ENCODE data around the gene ARHGEF12.

The ARHGEF12 gene

DNA sequence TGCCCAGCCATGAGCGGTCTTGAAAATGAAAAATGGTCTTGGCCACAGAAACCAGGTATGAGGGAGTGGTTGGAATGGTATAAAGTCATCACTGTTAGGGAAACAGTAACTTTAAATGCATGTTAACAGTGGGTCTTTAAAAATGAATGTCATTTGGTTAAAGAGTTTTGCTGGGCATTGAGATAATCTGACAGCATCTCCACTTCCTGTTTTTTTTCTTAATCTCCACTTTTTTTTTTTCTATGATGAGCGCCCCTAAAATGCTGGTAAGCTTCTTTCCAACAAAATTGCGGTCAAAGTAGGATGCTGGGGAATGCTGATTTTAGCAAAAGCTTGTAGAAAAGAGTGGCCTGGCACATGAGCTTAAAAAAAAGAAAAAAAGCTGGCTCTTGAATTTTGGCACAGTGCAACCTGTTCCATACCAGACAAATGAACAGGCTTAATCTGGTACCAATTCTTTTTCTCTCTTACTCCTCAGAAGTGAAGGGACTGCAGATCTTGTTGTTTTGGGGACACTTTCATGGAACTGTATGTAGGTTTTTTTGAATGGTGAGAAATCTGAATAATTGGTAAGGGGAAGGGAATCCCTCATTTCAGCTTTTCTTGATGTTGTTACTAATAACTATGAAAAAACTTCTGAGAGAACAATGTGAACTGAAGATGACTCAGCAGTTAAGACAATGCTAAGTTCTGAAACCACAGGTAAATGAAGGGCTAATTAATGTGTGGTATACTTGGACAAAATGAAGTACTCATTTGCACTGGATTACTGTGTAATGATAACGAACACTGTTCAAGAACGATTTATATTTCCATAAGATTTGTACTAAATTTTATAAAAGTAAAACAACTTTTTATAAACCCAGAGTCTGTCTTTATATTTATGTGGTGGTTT lies 3.1 kb upstream of the ARHGEF12 start:
- no peak for TF ChIP-seq CTCF (IDR thresholded peaks at IDR 0.05; ENCODE audit: low read depth, low read length)
- in situ Hi-C loops (cut with HindIII; ENCODE audit: low sequenced_read_pairs) = no loop called here
- DNase-seq (ENCODE audit: low read depth, low spot score) = peak; percentile 33
- H3K4me3 ChIP-seq (ENCODE audit: low read depth, low read length) = no peak overlapping the region

DNA sequence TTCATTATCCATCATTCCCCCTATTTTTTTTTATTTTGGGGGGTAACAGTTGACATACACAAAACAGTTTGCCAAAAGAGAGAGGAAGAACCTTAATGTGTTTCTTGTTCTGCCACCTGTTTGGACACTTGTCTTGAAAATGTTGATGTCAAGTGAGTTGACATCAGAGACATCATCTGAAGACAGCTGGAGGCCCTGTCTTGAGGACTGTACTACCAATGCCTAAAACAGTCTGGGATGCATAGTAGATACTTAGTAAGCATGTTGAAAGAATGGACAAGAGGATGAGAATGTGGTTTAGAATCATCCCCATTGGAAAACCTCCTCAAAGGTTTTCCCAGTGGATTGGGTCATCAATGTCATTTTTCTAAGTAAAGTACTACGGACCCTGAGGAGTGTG lies 2.4 kb upstream of the ARHGEF12 start:
- in situ Hi-C loops (cut with HindIII; ENCODE audit: low sequenced_read_pairs) = no loop called here

DNA sequence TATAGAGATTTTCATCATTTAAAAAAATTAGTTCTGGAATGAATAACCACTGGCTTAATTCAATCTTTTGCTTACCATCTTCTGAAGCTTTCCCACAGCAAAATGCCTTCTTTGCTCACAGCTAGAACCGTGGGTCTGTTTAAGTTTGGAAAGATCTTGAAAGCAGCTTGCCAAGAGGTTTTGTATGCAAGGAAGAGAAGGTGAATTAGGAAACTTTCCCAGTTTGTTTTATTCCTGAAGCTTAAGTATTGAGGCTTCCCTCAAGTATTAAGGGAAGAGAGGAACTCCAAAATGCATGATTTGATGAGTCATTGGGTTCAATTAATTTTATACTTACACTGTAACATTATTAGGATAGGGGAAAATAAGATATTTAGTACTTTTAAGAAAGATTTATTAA lies 1.9 kb upstream of the ARHGEF12 start:
- in situ Hi-C loops (cut with HindIII; ENCODE audit: low sequenced_read_pairs) = no loop called here
- TF ChIP-seq CTCF (IDR thresholded peaks at IDR 0.05; ENCODE audit: low read depth, low read length) = no peak

More for the DNA sequence above, 2.4 kb upstream of the ARHGEF12 start:
- no peak overlapping the region for H3K4me3 ChIP-seq (ENCODE audit: low read depth, low read length)
- no peak for DNase-seq (ENCODE audit: low read depth, low spot score)
- TF ChIP-seq CTCF (IDR thresholded peaks at IDR 0.05; ENCODE audit: low read depth, low read length) = no peak

GRCh38 chr11:120334894-120335462 lies 1.2 kb upstream of the ARHGEF12 start:
- DNase-seq (ENCODE audit: low read depth, low spot score) = peak; percentile 90
- in situ Hi-C loops (cut with HindIII; ENCODE audit: low sequenced_read_pairs) = no loop called here
- peak overlapping the region; percentile 95 for H3K4me3 ChIP-seq (ENCODE audit: low read depth, low read length)
- peak; percentile 67 for TF ChIP-seq CTCF (IDR thresholded peaks at IDR 0.05; ENCODE audit: low read depth, low read length)

More for the DNA sequence above, 1.9 kb upstream of the ARHGEF12 start:
- H3K4me3 ChIP-seq (ENCODE audit: low read depth, low read length) = no peak overlapping the region
- no peak for DNase-seq (ENCODE audit: low read depth, low spot score)

GRCh38 chr11:120335556-120335907 lies 681 bp upstream of the ARHGEF12 start:
- DNase-seq (ENCODE audit: low read depth, low spot score) = no peak
- TF ChIP-seq CTCF (IDR thresholded peaks at IDR 0.05; ENCODE audit: low read depth, low read length) = no peak
- peak overlapping the region; percentile 95 for H3K4me3 ChIP-seq (ENCODE audit: low read depth, low read length)
- in situ Hi-C loops (cut with HindIII; ENCODE audit: low sequenced_read_pairs) = no loop called here

GRCh38 chr11:120336641-120337354 lies 585 bp downstream of the ARHGEF12 start:
- in situ Hi-C loops (cut with HindIII; ENCODE audit: low sequenced_read_pairs) = no loop called here
- DNase-seq (ENCODE audit: low read depth, low spot score) = peak; percentile 45
- no peak for TF ChIP-seq CTCF (IDR thresholded peaks at IDR 0.05; ENCODE audit: low read depth, low read length)

More at GRCh38 chr11:120336641-120337354, 585 bp downstream of the ARHGEF12 start:
- H3K4me3 ChIP-seq (ENCODE audit: low read depth, low read length) = peak overlapping the region; percentile 95
